ENCODE data around the gene SPOP.

GRCh38 chr17:49604314-49604869 lies 73.5 kb downstream of the SPOP start:
- TF ChIP-seq CTCF (IDR thresholded peaks at IDR 0.05; ENCODE audit: borderline replicate concordance, extremely low read depth, low read length, poor library complexity, severe bottlenecking) (no peak), EZH2 (IDR thresholded peaks at IDR 0.05; ENCODE audit: borderline replicate concordance, low read depth, low read length, severe bottlenecking) (no peak)
